SJCRH30 (cell line): Measurements from ENCODE around the gene SLC39A11. TPM values are rescaled to one million over a fixed set of nuclear protein-coding genes. Genes with fewer than 3 reads are reported as not detected.
"Not testable (repeated sequence)": the region's sequence is repeated elsewhere in the genome, so short reads cannot be mapped to it uniquely, and the experiment has no call there.

Experiments
- DNase-seq, 2 experiments: peaks; one replicate each; pipeline ENCODE4 v3.0.0-alpha.2; 2015 to 2020
- H3K27ac ChIP-seq: fragments of 250-450 bp; sonication (Bioruptor Pico); 2 replicates; pipeline ENCODE4 v1.5.1; 2020; ENCODE audit warnings: mild to moderate bottlenecking, moderate library complexity
- H3K27me3 ChIP-seq: fragments of 250-450 bp; sonication (Bioruptor Pico); 2 replicates; pipeline ENCODE4 v1.5.1; 2020; ENCODE audit warnings: mild to moderate bottlenecking, moderate library complexity
- H3K36me3 ChIP-seq: fragments of 250-450 bp; sonication (Bioruptor Pico); 2 replicates; pipeline ENCODE4 v1.5.1; 2020; ENCODE audit warnings: mild to moderate bottlenecking, moderate library complexity
- H3K4me1 ChIP-seq: fragments of 250-450 bp; sonication (Bioruptor Pico); 2 replicates; pipeline ENCODE4 v1.5.1; 2020; ENCODE audit warnings: mild to moderate bottlenecking, moderate library complexity
- H3K4me3 ChIP-seq: fragments of 250-450 bp; sonication (Bioruptor Pico); 2 replicates; pipeline ENCODE4 v1.5.1; 2020; ENCODE audit warnings: mild to moderate bottlenecking, moderate library complexity
- H3K9me3 ChIP-seq: fragments of 250-450 bp; sonication (Bioruptor Pico); replicated peaks from 2 replicates; pipeline ENCODE4 v1.5.1; 2020; ENCODE audit warnings: mild to moderate bottlenecking, moderate library complexity
- total RNA-seq: library from RNA; depleted of rRNA; stranded (reverse); fragments of >200 nt; shearing (Covaris generic); gene quantifications from 2 replicates; pipeline ENCODE4 v1.2.3, GENCODE V29; 2014

The SLC39A11 gene
- total RNA-seq, 1 experiment from 2014 or later = 9.3 TPM

GRCh38 chr17:72810991-72811508, 281.4 kb downstream of the SLC39A11 start:
- no peak overlapping the region for H3K27ac ChIP-seq
- DNase-seq = no peak

GRCh38 chr17:72806011-72806410, 286.5 kb downstream of the SLC39A11 start:
- Histone ChIP-seq H3K9me3 (no peaks in the 10 kb centered on the region; the same call in 1 of the 2 replicates), H3K4me1 (no peaks in the 10 kb centered on the region), H3K27me3 (no peaks in the 10 kb centered on the region), H3K36me3 (no peaks in the 10 kb centered on the region), H3K4me3 (no peak overlapping the region), H3K27ac (no peak overlapping the region)
- DNase-seq = no peak

More at GRCh38 chr17:72810991-72811508, 281.4 kb downstream of the SLC39A11 start:
- H3K36me3 ChIP-seq = no peaks in the 10 kb centered on the region
- H3K4me1 ChIP-seq = no peaks in the 10 kb centered on the region
- no peaks in the 10 kb centered on the region for H3K27me3 ChIP-seq
- H3K9me3 ChIP-seq = no peaks in the 10 kb centered on the region
- H3K4me3 ChIP-seq = no peak overlapping the region

GRCh38 chr17:72804949-72805707, 287.4 kb downstream of the SLC39A11 start:
- Histone ChIP-seq H3K4me1 (no peaks in the 10 kb centered on the region), H3K27me3 (no peaks in the 10 kb centered on the region), H3K9me3 (no peaks in the 10 kb centered on the region; the same call in 1 of the 2 replicates), H3K36me3 (no peaks in the 10 kb centered on the region), H3K27ac (no peak overlapping the region), H3K4me3 (no peak overlapping the region)
- no peak for DNase-seq

GRCh38 chr17:72802726-72803125, 289.8 kb downstream of the SLC39A11 start:
- Histone ChIP-seq H3K27ac (no peak overlapping the region), H3K4me3 (no peak overlapping the region), H3K9me3 (no peaks in the 10 kb centered on the region; the same call in 1 of the 2 replicates), H3K27me3 (no peaks in the 10 kb centered on the region), H3K36me3 (no peaks in the 10 kb centered on the region), H3K4me1 (no peaks in the 10 kb centered on the region)
- no peak for DNase-seq

- Histone ChIP-seq H3K4me3 (no peak overlapping the region), H3K36me3 (no peaks in the 10 kb centered on the region)
These were observed 295.3 kb downstream of the SLC39A11 start for GRCh38 chr17:72797142-72797541.

GRCh38 chr17:72795941-72796340, 296.5 kb downstream of the SLC39A11 start:
- Histone ChIP-seq H3K27me3 (peaks cover 6% of the 10 kb centered on the region; the same call in 1 of the 2 replicates), H3K9me3 (0 out of 2 replicates have a peak, but pooled peaks cover 2% of the 10 kb centered on the region), H3K36me3 (no peaks in the 10 kb centered on the region)

More at GRCh38 chr17:72797142-72797541, 295.3 kb downstream of the SLC39A11 start:
- Histone ChIP-seq H3K4me1 (no peaks in the 10 kb centered on the region), H3K9me3 (peaks cover 2% of the 10 kb centered on the region; the same call in 1 of the 2 replicates), H3K27ac (no peak overlapping the region), H3K27me3 (peaks cover 6% of the 10 kb centered on the region; the same call in 1 of the 2 replicates)
- DNase-seq = no peak

GRCh38 chr17:72794152-72794551, 298.3 kb downstream of the SLC39A11 start:
- no peak for DNase-seq
- 0 out of 2 replicates have a peak, but pooled peaks cover 2% of the 10 kb centered on the region for H3K9me3 ChIP-seq
- no peak overlapping the region for H3K27ac ChIP-seq
- no peak overlapping the region for H3K4me3 ChIP-seq
- peaks cover 6% of the 10 kb centered on the region; the same call in 1 of the 2 replicates for H3K27me3 ChIP-seq
- H3K4me1 ChIP-seq = no peaks in the 10 kb centered on the region
- no peaks in the 10 kb centered on the region for H3K36me3 ChIP-seq

More at GRCh38 chr17:72795941-72796340, 296.5 kb downstream of the SLC39A11 start:
- Histone ChIP-seq H3K27ac (no peak overlapping the region), H3K4me3 (no peak overlapping the region), H3K4me1 (no peaks in the 10 kb centered on the region)
- DNase-seq = no peak

GRCh38 chr17:72792771-72793170, 299.7 kb downstream of the SLC39A11 start:
- H3K9me3 ChIP-seq = 0 out of 2 replicates have a peak, but pooled peaks cover 2% of the 10 kb centered on the region
- no peak overlapping the region for H3K4me3 ChIP-seq
- H3K4me1 ChIP-seq = no peaks in the 10 kb centered on the region

GRCh38 chr17:72790190-72790589, 302.3 kb downstream of the SLC39A11 start:
- Histone ChIP-seq H3K4me3 (no peak overlapping the region), H3K9me3 (0 out of 2 replicates have a peak, but pooled peaks cover 2% of the 10 kb centered on the region), H3K36me3 (no peaks in the 10 kb centered on the region), H3K27me3 (0 out of 2 replicates have a peak, but pooled peaks cover 4% of the 10 kb centered on the region), H3K4me1 (no peaks in the 10 kb centered on the region), H3K27ac (no peak overlapping the region)
- DNase-seq = no peak

More at GRCh38 chr17:72792771-72793170, 299.7 kb downstream of the SLC39A11 start:
- Histone ChIP-seq H3K27me3 (peaks cover 9% of the 10 kb centered on the region; the same call in 1 of the 2 replicates), H3K36me3 (no peaks in the 10 kb centered on the region), H3K27ac (no peak overlapping the region)
- no peak for DNase-seq

GRCh38 chr17:72789711-72790110, 302.8 kb downstream of the SLC39A11 start:
- Histone ChIP-seq H3K9me3 (0 out of 2 replicates have a peak, but pooled peaks cover 2% of the 10 kb centered on the region), H3K27me3 (0 out of 2 replicates have a peak, but pooled peaks cover 4% of the 10 kb centered on the region), H3K36me3 (no peaks in the 10 kb centered on the region), H3K4me3 (no peak overlapping the region), H3K27ac (no peak overlapping the region), H3K4me1 (no peaks in the 10 kb centered on the region)
- DNase-seq = no peak

- Histone ChIP-seq H3K36me3 (no peaks in the 10 kb centered on the region), H3K27ac (no peak overlapping the region), H3K9me3 (0 out of 2 replicates have a peak, but pooled peaks cover 2% of the 10 kb centered on the region), H3K27me3 (0 out of 2 replicates have a peak, but pooled peaks cover 4% of the 10 kb centered on the region), H3K4me1 (no peaks in the 10 kb centered on the region), H3K4me3 (no peak overlapping the region)
- peak in 1 of 2 experiments; percentile 21 for DNase-seq
These were observed 303.4 kb downstream of the SLC39A11 start for GRCh38 chr17:72788950-72789585.

GRCh38 chr17:72786209-72786608, 306.3 kb downstream of the SLC39A11 start:
- no peak overlapping the region for H3K27ac ChIP-seq

GRCh38 chr17:72782985-72783701, 309.3 kb downstream of the SLC39A11 start:
- Histone ChIP-seq H3K27ac (no peak overlapping the region), H3K27me3 (peaks cover under 1% of the 10 kb centered on the region; the same call in 1 of the 2 replicates), H3K9me3 (no peaks in the 10 kb centered on the region), H3K36me3 (no peaks in the 10 kb centered on the region), H3K4me3 (no peak overlapping the region), H3K4me1 (no peaks in the 10 kb centered on the region)
- no peak for DNase-seq

More at GRCh38 chr17:72786209-72786608, 306.3 kb downstream of the SLC39A11 start:
- Histone ChIP-seq H3K4me3 (no peak overlapping the region), H3K9me3 (no peaks in the 10 kb centered on the region), H3K36me3 (no peaks in the 10 kb centered on the region), H3K4me1 (no peaks in the 10 kb centered on the region), H3K27me3 (0 out of 2 replicates have a peak, but pooled peaks cover 4% of the 10 kb centered on the region)
- DNase-seq = no peak

- not testable (repeated sequence) for H3K36me3 ChIP-seq, H3K27me3 ChIP-seq, H3K4me1 ChIP-seq, H3K9me3 ChIP-seq, H3K27ac ChIP-seq, H3K4me3 ChIP-seq, DNase-seq
These were observed 310.1 kb downstream of the SLC39A11 start for GRCh38 chr17:72782437-72782836.
